Measurements from ENCODE around the gene SPINT2. TPM values are rescaled to one million over a fixed set of nuclear protein-coding genes. Genes with fewer than 3 reads are reported as not detected.
A peak's percentile ranks its signal among the peaks of the same experiment; 100 is the strongest.

SPINT2 gene
- total RNA-seq, 1 experiment from 2014 or later: 3.3 TPM

- no peak for DNase-seq (ENCODE audit: low read depth)
These were observed 29.7 kb downstream of the SPINT2 start for GRCh38 chr19:38294090-38294489.

- peak; percentile 33 for DNase-seq (ENCODE audit: low read depth)
These were observed 34.7 kb downstream of the SPINT2 start for GRCh38 chr19:38298821-38299680.

DNA sequence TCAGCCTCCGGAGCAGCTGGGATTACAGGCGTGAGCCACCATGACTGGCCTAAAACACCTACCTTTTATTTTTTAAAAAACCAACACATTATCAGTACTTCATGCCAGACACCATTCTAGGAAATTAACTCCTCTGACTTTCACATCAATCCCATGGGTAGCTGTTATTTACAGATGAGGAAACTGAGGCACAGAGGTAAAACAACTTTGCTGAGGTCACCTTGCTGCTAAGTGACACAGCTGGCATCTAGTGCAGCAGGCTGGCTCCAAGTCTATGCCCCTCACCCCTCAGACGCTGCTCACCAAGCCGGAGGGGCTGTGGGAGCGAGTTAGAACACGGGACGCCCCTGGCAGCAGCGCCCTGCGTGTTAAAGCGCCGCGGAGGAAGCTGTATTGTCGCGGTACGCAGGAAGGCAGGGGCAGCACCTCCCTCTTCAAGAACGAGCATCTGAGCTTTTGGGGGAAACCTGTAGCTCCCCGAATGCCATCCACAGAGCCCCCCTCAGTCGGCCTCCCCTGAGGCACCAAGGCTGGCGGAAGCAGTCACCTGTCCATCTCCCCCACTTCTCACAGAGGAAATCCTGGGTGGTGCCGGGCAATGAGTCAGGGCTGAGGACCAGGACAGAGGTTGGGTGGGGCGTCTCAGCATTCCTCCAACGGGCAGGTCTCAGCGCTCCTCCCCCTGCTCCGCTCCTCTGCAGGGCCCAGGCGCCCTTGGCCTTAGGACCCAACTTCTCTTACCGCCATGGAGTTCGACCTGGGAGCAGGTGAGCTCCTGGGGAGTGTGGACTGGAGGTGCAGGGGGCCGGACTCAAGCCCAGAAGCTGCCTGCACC lies 39.4 kb downstream of the SPINT2 start, which contains the start of gene C19orf33:
Gene C19orf33, plus strand, starts transcription at position 735 of the 835 bp plus-strand sequence. Its CDS starts 11 bp downstream, at position 746.
- peak; percentile 53 for DNase-seq (ENCODE audit: low read depth)

DNA sequence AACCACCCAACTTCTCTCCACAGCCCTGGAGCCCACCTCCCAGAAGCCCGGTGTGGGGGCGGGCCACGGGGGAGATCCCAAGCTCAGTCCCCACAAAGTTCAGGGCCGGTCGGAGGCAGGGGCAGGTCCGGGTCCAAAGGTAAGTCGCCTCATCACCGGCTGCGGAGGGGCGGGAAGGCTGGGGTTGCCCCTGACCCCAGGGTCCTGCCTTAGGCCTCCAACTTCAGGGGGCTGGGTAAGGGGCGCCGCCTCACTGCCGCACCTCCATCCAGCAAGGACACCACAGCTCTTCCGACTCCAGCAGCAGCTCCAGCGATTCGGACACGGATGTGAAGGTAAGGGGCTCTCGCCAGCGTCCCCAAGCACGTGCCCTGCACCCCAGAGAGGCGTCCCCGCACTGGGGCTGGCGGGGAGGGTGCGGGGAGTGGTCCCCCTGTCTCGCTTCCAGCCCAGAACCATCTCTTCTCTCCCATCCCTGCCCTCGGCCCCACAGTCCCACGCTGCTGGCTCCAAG lies 40.0 kb downstream of the SPINT2 start:
- no peak for DNase-seq (ENCODE audit: low read depth)

DNA sequence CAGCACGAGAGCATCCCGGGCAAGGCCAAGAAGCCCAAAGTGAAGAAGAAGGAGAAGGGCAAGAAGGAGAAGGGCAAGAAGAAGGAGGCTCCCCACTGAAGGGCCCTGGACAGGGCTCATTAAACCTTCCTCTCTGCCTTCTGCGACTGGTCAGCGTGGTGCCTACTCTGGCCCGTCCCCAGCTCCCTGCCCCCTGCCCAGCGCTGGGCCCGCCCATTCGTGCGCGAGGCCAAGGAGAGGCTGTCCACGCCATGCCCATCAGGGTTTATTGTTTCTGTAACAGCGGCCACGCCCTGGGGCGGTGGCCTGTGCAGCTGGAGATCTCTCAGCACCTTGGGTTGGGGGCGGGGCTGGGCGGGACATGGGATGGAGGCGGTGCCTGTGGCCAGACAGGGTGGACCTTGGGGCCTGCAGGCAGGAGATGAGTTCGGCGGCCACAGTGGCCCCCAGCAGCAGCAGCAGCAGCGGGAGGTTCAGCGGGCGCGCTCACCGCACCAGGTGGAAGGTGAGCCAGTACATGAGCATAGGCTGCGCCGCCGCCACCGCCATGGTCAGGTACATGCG lies 40.6 kb downstream of the SPINT2 start:
- peak; percentile 57 for DNase-seq (ENCODE audit: low read depth)

- no peak for DNase-seq (ENCODE audit: low read depth)
These were observed 41.9 kb downstream of the SPINT2 start for GRCh38 chr19:38306236-38306635.

GRCh38 chr19:38307076-38307475 lies 42.7 kb downstream of the SPINT2 start:
- no peak for DNase-seq (ENCODE audit: low read depth)

- no peak for DNase-seq (ENCODE audit: low read depth)
These were observed 43.2 kb downstream of the SPINT2 start for GRCh38 chr19:38307597-38307996.

DNA sequence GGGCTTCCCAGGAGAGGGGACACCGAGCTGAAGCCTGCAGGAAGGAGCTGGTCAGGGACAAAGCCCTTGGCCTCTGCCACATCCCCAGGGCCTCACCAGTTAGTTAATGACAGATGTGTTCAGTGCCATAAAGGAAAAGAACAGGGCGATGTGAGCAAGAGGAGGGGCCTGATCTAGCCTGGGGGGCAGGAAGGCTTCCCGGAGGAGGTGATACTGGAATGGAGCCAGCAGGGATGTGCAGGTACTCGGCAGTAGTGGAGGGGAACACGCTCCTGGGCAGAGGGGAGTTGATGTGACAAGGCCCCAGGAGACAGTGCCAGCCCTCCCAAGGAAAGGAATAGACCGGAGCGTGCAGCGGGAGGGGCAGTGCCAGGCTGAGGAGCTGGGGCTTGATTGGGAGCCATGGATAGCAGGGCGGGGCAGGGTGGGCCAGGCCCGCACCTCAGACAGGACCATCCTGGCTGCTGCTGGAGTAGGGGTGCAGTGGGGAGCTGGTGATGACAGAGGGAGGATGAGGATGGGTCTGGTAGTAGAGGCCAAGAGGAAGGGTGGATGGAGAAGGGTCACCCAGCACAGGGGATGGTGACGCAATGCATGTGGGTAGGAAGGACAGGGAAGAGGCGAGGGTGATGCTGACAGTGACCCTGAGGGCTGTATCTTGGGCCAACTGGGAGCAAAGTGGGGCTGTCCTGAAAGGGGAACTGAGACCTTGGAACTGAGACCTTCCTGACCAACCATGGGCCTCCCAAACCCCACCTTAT lies 43.8 kb downstream of the SPINT2 start:
- no peak for DNase-seq (ENCODE audit: low read depth)

DNA sequence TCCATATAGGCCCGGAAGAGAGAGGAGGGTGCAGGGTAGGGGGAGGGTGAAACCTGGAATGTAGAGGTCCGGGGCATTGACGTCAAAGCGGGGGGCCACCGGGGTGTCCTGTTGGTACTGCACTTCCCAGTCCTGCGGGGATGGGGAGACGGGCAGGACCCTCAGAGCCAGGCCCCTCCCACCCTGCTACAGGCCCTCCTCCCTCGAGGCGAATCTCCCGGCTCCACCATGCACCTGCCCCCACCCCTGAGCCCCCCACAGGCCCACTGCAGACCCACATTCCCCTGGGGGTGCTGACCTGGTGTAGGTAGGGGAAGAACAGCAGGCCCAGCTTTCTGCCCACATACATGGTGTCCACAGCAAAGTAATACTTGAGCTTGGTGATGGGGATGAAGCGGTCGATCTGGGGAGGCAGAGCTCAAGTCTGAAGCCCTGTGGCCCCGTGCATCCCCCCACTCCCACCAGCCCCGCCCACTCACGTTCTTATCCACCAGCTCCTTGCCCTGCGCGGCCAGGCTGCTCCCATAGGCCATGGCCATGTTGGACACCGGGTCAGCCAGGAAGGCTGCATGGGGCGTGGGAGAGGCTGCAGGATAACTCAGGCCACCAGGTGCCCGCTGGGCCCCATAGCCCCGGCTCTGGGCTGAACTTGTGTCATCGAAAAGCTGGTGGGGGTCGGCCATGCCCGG lies 44.7 kb downstream of the SPINT2 start:
- DNase-seq (ENCODE audit: low read depth): no peak

DNA sequence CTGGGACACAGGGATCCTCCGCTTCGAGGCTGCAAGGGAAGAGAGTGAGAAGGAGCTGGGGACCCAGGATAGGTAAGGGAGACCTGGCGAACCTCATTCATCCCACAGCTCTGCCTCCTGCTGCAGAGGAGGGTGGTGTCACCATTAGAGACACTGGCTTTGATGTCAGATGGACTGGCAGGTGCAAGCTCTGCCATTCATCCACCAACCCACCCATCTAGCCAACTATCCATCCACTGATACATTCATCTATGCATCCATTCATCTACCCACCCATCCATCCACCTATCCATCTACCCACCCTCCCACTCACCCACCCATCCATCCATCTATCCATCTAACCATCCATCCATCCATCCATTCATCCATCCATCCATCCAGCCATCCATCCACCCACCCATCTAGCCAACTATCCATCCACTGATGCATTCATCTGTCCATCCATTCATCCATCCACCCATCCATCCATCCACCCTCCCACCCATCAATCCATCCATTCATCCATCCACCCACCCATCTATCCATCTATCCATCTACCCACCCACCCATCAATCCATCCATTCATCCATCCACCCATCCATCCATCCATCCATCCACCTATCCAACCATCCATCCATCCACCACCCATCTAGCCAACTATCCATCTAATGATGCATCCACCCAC lies 45.4 kb downstream of the SPINT2 start:
- no peak for DNase-seq (ENCODE audit: low read depth)

DNA sequence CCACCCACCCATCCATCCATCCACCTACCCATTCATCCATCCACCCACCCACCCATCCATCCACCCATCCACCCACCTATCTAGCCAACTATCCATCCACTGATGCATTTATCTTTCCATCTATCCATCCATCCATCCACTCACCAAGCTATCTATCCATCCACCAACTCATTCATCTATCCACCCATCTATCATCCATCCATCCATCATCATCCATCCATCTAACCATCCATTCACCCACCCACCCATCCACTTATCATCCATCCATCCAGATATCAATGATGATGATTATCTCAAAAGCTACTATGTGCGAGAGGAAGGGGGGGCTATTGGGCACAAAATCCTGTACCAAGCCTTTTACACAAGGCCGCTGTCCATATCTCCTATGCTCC lies 45.9 kb downstream of the SPINT2 start:
- DNase-seq (ENCODE audit: low read depth): no peak

DNA sequence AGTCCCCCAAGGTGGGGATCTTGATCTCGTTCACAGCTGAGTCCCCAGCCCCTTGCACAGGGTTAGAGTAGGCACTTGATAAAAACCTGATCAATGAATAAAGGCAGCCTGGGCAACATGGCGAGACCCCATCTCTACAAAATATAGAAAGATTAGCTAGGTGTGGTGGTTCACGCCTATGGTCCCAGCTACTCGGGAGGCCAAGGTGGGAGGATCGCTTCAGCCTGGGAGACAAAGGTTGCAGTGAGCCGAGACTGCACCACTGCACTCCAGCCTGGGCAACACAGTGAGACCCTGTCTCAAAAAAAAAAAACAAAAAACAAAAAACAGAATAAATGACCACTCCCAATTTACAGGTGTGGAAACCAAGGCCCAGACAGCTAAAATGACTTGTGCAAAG lies 46.6 kb downstream of the SPINT2 start:
- DNase-seq (ENCODE audit: low read depth): no peak

GRCh38 chr19:38315657-38316476 lies 51.5 kb downstream of the SPINT2 start, which contains the start of gene YIF1B:
TSS of gene YIF1B (minus strand) at chr19:38315947. CDS start at chr19:38315917, 30 bp downstream.
- peak; percentile 99 for DNase-seq (ENCODE audit: low read depth)

DNA sequence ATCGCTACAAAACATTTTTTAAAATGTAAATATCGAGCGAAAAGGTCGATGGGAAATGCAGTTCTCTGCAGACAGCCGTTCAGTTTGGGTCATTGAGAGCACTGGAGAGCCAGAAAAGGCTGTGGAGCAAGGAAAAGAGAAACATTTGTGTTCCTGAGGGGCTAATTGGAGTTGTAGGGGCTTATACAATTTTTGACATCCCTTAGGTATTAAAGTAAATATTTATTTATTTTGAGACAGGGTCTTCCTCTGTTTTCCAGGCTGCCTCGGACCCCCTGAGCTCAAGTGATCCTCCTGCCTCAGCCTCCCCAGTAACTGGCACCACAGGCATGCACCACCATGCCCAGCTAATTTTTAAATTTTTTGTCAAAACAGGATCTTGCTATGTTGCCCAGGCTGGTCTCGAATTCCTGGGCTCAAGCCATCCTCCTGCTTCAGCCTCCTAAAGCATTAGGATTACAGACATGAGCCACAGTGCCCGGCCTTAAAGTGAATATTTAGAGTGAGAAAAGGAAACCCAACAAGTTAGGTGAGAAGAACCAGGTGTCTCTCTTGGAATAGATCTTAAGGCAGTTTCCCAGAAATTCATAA lies 52.2 kb downstream of the SPINT2 start:
- DNase-seq (ENCODE audit: low read depth): no peak

DNA sequence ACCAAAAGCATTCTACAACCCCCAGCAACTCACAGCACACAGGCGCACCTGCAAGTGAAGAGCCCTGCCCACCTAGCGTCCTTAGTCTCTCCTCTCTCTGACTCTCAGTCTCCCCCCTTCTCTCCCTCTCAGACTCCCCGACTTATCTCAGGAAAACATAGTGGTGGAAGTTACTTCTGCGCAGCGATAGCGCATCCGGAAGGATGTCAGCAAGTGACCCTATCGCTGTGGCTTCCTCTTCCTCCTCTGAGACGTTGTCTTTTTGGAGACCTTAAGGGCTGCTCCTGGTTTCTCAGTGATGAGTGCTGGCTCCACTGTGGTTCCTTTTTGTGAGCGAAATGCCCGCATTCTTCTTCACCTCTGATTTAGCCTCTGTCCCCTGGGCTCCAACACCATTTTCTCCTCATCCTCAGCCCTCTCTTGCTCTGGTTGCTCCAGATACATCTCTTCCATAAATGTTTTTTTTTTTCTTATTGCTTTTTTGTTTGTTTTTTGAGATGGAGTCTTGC lies 52.8 kb downstream of the SPINT2 start:
- DNase-seq (ENCODE audit: low read depth): no peak

DNA sequence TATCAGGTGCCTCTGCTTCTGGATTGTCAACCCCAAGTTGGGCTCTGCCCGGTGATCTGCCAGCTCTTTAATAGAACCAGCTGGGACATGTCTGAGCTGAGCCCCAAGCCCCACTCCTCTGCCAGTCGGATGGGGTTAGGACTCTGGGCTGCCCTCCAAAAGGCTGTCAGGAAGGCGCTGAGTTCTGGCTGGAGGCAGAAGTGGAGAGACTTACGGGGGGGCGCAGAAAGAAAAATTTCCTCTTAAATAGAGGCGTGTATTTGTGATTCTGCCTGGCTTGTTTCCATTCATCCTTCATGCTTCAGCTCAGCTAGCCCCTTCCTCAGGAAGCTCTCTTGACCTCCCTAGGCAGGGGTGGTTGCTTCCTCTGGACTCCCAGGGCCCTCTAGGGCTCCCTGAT lies 54.3 kb downstream of the SPINT2 start:
- DNase-seq (ENCODE audit: low read depth): no peak

DNA sequence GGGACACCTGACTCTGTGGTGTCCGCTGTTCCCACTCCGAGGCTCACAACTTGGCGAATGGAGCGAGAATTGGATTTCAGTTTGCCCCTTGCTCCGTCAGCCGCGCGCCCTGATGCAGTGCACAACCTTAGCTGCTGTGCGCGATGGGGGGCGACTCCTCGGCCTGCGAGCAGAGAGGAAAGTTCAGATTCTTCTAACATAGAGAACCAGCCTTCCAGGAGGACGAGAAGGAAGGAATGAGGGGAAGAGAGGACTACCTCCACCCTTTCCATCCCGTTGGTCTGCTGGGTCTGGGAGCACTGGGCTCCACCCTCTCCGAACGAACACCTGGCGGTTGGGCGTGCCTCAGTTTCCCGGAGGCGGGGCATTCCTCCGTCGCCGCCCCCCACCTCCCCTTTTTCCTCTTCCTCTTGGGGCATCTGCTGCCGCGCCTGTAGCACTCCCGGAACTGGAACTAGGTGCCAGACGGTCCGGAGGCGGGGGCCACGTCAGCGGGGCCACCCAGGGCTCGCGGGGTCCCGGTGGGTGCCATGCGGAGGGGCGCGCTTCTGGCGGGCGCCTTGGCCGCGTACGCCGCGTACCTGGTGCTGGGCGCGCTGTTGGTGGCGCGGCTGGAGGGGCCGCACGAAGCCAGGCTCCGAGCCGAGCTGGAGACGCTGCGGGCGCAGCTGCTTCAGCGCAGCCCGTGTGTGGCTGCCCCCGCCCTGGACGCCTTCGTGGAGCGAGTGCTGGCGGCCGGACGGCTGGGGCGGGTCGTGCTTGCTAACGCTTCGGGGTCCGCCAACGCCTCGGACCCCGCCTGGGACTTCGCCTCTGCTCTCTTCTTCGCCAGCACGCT lies 55.3 kb downstream of the SPINT2 start, which contains the start of gene KCNK6:
Gene KCNK6, plus strand, starts transcription at position 425 of the 838 bp plus-strand sequence. Its CDS starts 106 bp downstream, at position 531.
- DNase-seq (ENCODE audit: low read depth): peak; percentile 55

Data from Daoy (cell line).